ENCODE measurements around the gene C19orf12. TPM values are rescaled to one million over a fixed set of nuclear protein-coding genes. Genes with fewer than 3 reads are reported as not detected.
A peak's percentile ranks its signal among the peaks of the same experiment; 100 is the strongest.

Gene C19orf12
- total RNA-seq, 1 experiment from 2014 or later = 15.5 TPM

DNA sequence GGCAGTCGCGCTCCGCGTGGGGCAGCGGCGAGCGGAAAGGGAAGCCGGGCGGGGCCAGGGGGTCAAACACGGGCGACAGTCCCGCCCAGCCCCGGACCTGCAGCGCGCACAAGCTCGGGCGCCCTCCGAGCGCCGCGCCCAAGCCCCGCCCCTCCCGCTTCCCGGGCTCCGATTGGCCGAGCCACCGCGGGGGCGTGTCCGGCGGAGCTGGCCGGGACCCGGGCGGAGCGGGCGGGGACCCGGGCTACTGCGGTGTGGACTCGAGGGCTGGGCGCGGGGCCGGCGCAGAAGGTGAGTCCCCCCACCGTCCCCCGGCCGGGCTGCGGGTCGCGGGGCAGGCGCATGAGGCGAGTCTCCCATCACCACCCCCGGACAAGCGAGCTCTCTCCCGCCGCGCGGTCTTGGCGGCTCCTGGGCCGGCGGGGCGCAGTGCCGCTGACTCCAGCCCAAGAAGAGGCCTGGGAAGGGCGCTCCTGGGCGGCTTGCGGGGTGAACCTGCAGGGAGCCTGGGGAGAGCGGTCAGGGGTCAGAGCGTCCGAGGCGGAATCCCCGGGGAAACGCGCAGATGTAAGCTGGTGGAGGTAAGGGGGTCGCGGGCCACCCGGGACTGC is 49.7 kb downstream of the C19orf12 start, which contains the start of gene PLEKHF1 (continued):
- TF ChIP-seq, protein P1, sequence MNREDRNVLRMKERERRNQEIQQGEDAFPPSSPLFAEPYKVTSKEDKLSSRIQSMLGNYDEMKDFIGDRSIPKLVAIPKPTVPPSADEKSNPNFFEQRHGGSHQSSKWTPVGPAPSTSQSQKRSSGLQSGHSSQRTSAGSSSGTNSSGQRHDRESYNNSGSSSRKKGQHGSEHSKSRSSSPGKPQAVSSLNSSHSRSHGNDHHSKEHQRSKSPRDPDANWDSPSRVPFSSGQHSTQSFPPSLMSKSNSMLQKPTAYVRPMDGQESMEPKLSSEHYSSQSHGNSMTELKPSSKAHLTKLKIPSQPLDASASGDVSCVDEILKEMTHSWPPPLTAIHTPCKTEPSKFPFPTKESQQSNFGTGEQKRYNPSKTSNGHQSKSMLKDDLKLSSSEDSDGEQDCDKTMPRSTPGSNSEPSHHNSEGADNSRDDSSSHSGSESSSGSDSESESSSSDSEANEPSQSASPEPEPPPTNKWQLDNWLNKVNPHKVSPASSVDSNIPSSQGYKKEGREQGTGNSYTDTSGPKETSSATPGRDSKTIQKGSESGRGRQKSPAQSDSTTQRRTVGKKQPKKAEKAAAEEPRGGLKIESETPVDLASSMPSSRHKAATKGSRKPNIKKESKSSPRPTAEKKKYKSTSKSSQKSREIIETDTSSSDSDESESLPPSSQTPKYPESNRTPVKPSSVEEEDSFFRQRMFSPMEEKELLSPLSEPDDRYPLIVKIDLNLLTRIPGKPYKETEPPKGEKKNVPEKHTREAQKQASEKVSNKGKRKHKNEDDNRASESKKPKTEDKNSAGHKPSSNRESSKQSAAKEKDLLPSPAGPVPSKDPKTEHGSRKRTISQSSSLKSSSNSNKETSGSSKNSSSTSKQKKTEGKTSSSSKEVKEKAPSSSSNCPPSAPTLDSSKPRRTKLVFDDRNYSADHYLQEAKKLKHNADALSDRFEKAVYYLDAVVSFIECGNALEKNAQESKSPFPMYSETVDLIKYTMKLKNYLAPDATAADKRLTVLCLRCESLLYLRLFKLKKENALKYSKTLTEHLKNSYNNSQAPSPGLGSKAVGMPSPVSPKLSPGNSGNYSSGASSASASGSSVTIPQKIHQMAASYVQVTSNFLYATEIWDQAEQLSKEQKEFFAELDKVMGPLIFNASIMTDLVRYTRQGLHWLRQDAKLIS (CRISPR knock-in tag; IDR thresholded peaks at IDR 0.05; ENCODE audit: borderline replicate concordance) = no peak
- no peak for TF ChIP-seq ETV6 (CRISPR knock-in tag; IDR thresholded peaks at IDR 0.05)
- TF ChIP-seq NFATC4 (CRISPR knock-in tag; IDR thresholded peaks at IDR 0.05) = no peak
- TF ChIP-seq, protein P2, sequence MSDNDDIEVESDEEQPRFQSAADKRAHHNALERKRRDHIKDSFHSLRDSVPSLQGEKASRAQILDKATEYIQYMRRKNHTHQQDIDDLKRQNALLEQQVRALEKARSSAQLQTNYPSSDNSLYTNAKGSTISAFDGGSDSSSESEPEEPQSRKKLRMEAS (CRISPR knock-in tag; IDR thresholded peaks at IDR 0.05) = 0 out of 2 replicates have a peak, but pooled peaks have one; percentile 37
- TF ChIP-seq SP1 (CRISPR knock-in tag; conservative IDR thresholded peaks at IDR 0.05) = peak; percentile 80; the same call in 1 of the 2 replicates
- TF ChIP-seq, protein P3, sequence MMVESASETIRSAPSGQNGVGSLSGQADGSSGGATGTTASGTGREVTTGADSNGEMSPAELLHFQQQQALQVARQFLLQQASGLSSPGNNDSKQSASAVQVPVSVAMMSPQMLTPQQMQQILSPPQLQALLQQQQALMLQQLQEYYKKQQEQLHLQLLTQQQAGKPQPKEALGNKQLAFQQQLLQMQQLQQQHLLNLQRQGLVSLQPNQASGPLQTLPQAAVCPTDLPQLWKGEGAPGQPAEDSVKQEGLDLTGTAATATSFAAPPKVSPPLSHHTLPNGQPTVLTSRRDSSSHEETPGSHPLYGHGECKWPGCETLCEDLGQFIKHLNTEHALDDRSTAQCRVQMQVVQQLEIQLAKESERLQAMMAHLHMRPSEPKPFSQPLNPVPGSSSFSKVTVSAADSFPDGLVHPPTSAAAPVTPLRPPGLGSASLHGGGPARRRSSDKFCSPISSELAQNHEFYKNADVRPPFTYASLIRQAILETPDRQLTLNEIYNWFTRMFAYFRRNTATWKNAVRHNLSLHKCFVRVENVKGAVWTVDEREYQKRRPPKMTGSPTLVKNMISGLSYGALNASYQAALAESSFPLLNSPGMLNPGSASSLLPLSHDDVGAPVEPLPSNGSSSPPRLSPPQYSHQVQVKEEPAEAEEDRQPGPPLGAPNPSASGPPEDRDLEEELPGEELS (CRISPR knock-in tag; IDR thresholded peaks at IDR 0.05) = peak; percentile 19; the same call in 1 of the 2 replicates
- TF ChIP-seq, protein P4, sequence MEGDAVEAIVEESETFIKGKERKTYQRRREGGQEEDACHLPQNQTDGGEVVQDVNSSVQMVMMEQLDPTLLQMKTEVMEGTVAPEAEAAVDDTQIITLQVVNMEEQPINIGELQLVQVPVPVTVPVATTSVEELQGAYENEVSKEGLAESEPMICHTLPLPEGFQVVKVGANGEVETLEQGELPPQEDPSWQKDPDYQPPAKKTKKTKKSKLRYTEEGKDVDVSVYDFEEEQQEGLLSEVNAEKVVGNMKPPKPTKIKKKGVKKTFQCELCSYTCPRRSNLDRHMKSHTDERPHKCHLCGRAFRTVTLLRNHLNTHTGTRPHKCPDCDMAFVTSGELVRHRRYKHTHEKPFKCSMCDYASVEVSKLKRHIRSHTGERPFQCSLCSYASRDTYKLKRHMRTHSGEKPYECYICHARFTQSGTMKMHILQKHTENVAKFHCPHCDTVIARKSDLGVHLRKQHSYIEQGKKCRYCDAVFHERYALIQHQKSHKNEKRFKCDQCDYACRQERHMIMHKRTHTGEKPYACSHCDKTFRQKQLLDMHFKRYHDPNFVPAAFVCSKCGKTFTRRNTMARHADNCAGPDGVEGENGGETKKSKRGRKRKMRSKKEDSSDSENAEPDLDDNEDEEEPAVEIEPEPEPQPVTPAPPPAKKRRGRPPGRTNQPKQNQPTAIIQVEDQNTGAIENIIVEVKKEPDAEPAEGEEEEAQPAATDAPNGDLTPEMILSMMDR (IDR thresholded peaks at IDR 0.05) = no peak
- no peak for TF ChIP-seq KAT7 (CRISPR knock-in tag; IDR thresholded peaks at IDR 0.05; ENCODE audit: borderline replicate concordance)
- TF ChIP-seq ZNF263 (CRISPR knock-in tag; IDR thresholded peaks at IDR 0.05; ENCODE audit: low read depth) = no peak

DNA sequence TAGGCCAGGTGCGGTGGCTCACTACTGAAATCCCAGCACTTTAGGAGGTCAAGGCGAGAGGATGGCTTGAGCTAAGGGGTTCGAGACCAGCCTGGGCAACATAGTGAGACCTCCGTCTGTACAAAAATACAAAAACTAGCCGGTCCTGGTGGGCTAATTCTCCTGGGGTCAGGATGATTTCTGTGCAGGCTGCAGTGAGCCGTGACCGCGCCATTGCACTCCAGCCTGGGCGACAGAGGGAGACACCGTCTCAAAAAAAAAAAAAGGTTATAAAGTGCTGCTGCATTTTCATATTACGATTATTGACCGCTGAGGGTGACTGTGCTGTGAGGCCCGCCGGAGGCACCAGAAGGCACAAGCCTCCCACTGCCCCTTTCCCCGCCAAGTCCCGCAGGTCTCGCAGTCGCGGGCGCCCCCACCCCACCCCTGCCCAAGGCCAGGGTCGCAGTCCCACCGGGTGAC is 50.3 kb downstream of the C19orf12 start:
- H3K4me3 Mint-ChIP-seq = peak overlapping the region; percentile 64
- H3K27ac Mint-ChIP-seq = no peak overlapping the region
- H3K36me3 Mint-ChIP-seq = no peaks in the 10 kb centered on the region; the same call in 1 of the 2 replicates
- no peak for DNase-seq (ENCODE audit: low spot score)
- H3K4me1 Mint-ChIP-seq = peaks cover 37% of the 10 kb centered on the region
- POLR2A ChIA-PET = interaction anchor here (0.6 to 3.6 kb wide), 3 partner anchors 41 to 59 kb away, joined by 3 to 11 read pairs (median 4); partner anchors contain the start of gene POP4
- CTCF ChIA-PET = interaction anchor here (0.6 to 2.8 kb wide), 11 partner anchors 13 to 1292 kb away, joined by 3 to 34 read pairs (median 4); partner anchors contain the start of gene POP4
- peak; percentile 1; the same call in 1 of the 2 replicates for ATAC-seq
- H3K9me3 Mint-ChIP-seq = no peaks in the 10 kb centered on the region
- no peaks in the 10 kb centered on the region for H3K27me3 Mint-ChIP-seq (ENCODE audit: low read depth)
- TF ChIP-seq, protein P5, sequence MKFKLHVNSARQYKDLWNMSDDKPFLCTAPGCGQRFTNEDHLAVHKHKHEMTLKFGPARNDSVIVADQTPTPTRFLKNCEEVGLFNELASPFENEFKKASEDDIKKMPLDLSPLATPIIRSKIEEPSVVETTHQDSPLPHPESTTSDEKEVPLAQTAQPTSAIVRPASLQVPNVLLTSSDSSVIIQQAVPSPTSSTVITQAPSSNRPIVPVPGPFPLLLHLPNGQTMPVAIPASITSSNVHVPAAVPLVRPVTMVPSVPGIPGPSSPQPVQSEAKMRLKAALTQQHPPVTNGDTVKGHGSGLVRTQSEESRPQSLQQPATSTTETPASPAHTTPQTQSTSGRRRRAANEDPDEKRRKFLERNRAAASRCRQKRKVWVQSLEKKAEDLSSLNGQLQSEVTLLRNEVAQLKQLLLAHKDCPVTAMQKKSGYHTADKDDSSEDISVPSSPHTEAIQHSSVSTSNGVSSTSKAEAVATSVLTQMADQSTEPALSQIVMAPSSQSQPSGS (CRISPR knock-in tag; IDR thresholded peaks at IDR 0.05; ENCODE audit: borderline replicate concordance, low read depth) = no peak
- TF ChIP-seq SOX15 (CRISPR knock-in tag; IDR thresholded peaks at IDR 0.05) (no peak), ZNF416 (CRISPR knock-in tag; IDR thresholded peaks at IDR 0.05) (no peak), ATF1 (CRISPR knock-in tag; IDR thresholded peaks at IDR 0.05) (no peak), ZNF219 (CRISPR knock-in tag; IDR thresholded peaks at IDR 0.05; ENCODE audit: borderline replicate concordance) (no peak), ZNF423 (CRISPR knock-in tag; IDR thresholded peaks at IDR 0.05) (no peak), SMAD4 (CRISPR knock-in tag; IDR thresholded peaks at IDR 0.05) (no peak), NFYB (CRISPR knock-in tag; conservative IDR thresholded peaks at IDR 0.05; ENCODE audit: low read depth) (no peak), ZNF396 (CRISPR knock-in tag; IDR thresholded peaks at IDR 0.05; ENCODE audit: borderline replicate concordance) (no peak), FOXJ3 (CRISPR knock-in tag; IDR thresholded peaks at IDR 0.05; ENCODE audit: borderline replicate concordance) (no peak), ZNF317 (CRISPR knock-in tag; IDR thresholded peaks at IDR 0.05; ENCODE audit: borderline replicate concordance, low read depth) (no peak), ESRRA (CRISPR knock-in tag; IDR thresholded peaks at IDR 0.05; ENCODE audit: borderline replicate concordance) (no peak)
- TF ChIP-seq, protein P6, sequence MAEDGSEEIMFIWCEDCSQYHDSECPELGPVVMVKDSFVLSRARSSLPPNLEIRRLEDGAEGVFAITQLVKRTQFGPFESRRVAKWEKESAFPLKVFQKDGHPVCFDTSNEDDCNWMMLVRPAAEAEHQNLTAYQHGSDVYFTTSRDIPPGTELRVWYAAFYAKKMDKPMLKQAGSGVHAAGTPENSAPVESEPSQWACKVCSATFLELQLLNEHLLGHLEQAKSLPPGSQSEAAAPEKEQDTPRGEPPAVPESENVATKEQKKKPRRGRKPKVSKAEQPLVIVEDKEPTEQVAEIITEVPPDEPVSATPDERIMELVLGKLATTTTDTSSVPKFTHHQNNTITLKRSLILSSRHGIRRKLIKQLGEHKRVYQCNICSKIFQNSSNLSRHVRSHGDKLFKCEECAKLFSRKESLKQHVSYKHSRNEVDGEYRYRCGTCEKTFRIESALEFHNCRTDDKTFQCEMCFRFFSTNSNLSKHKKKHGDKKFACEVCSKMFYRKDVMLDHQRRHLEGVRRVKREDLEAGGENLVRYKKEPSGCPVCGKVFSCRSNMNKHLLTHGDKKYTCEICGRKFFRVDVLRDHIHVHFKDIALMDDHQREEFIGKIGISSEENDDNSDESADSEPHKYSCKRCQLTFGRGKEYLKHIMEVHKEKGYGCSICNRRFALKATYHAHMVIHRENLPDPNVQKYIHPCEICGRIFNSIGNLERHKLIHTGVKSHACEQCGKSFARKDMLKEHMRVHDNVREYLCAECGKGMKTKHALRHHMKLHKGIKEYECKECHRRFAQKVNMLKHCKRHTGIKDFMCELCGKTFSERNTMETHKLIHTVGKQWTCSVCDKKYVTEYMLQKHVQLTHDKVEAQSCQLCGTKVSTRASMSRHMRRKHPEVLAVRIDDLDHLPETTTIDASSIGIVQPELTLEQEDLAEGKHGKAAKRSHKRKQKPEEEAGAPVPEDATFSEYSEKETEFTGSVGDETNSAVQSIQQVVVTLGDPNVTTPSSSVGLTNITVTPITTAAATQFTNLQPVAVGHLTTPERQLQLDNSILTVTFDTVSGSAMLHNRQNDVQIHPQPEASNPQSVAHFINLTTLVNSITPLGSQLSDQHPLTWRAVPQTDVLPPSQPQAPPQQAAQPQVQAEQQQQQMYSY (CRISPR knock-in tag; IDR thresholded peaks at IDR 0.05) = no peak
- TF ChIP-seq, protein P7, sequence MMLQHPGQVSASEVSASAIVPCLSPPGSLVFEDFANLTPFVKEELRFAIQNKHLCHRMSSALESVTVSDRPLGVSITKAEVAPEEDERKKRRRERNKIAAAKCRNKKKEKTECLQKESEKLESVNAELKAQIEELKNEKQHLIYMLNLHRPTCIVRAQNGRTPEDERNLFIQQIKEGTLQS (CRISPR knock-in tag; conservative IDR thresholded peaks at IDR 0.05) = no peak
